ENCODE data around the gene ZSCAN29.

ZSCAN29 gene

DNA sequence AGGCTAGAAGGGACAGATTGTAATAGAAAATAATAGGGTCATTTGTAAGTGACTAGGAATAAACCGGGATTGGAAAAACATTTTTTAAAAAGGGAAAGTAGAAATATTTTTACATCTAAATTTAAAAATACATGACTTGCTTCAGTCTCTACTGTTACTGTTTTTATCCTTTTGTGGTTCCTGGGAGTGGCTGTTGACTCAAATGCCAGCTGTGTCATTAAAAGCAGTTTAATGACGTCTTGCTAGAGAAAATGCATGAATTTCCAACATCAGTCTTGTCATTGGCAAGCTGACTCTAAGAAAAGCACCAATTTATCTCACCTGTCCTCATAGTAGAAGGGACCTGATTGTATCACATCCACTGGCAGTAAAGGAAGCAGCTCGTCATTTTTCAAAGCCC, 23.7 kb downstream of the ZSCAN29 start:
- no peak for DNase-seq (ENCODE audit: low spot score)

DNA sequence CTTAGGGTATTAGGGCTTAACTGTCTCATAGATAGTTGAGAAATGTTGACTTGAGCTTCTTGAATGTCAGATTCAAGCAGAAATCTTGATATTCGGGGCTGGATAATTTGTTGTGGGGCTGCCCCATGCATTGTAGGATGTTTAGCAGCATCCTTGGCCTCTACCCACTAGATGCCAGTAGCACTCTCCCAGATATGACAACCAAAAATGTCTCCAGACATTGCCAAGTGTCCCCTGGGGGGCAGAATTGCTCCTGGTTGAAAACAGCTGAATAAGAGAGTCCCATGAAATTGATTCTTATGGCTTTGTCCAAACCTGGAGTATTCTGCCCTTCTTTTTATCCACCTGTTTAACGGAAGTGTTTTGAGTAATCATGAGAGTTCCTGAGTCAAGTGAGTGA, 24.5 kb downstream of the ZSCAN29 start:
- no peak for DNase-seq (ENCODE audit: low spot score)

GRCh38 chr15:43330780-43331087, 40.1 kb downstream of the ZSCAN29 start:
- no peak for DNase-seq (ENCODE audit: low spot score)

- peak; percentile 94 for DNase-seq (ENCODE audit: low spot score)
Observed at GRCh38 chr15:43329960-43330779, 40.7 kb downstream of the ZSCAN29 start, which contains the start of gene LCMT2. Gene LCMT2 (minus strand): TSS chr15:43330573. CDS start chr15:43330489, 84 bp downstream.

- peak; percentile 48 for DNase-seq (ENCODE audit: low spot score)
Observed at GRCh38 chr15:43329217-43329959, 41.5 kb downstream of the ZSCAN29 start.

DNA sequence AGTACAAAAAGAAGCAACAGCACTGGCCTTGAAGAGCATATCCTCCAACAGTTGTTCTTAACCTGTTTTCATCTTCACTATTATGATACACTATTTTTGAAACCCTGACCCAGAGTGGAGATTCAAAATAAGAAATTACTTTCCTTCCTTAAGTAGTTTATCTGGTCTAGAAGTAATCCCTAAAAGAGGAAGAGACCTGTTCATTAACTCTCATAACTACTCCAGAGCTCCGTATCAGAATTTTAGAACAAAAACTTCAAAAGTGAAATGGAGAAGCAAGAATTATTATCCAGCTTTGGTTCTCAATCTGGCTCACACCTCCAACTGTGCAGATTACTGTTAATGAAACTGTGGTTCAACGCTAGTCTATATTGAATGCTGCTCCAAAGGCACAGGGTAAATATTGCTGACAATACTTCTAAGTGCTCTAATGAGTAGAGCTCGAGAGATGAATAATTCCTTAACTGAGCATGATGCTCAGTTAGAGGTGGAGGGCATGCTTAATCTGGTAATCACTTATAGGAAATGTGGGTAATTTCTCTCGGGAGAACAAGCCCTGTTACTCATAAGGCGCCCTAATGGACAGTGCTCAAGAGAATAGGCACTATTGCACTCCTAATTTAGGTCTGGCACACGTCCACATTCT, 45.7 kb downstream of the ZSCAN29 start:
- no peak for DNase-seq (ENCODE audit: low spot score)

GRCh38 chr15:43318990-43319771, 51.7 kb downstream of the ZSCAN29 start:
- DNase-seq (ENCODE audit: low spot score), result no peak

- no peak for DNase-seq (ENCODE audit: low spot score)
Observed at GRCh38 chr15:43317566-43318184, 53.2 kb downstream of the ZSCAN29 start.

- DNase-seq (ENCODE audit: low spot score), result no peak
Observed at GRCh38 chr15:43316971-43317346, 53.9 kb downstream of the ZSCAN29 start.

DNA sequence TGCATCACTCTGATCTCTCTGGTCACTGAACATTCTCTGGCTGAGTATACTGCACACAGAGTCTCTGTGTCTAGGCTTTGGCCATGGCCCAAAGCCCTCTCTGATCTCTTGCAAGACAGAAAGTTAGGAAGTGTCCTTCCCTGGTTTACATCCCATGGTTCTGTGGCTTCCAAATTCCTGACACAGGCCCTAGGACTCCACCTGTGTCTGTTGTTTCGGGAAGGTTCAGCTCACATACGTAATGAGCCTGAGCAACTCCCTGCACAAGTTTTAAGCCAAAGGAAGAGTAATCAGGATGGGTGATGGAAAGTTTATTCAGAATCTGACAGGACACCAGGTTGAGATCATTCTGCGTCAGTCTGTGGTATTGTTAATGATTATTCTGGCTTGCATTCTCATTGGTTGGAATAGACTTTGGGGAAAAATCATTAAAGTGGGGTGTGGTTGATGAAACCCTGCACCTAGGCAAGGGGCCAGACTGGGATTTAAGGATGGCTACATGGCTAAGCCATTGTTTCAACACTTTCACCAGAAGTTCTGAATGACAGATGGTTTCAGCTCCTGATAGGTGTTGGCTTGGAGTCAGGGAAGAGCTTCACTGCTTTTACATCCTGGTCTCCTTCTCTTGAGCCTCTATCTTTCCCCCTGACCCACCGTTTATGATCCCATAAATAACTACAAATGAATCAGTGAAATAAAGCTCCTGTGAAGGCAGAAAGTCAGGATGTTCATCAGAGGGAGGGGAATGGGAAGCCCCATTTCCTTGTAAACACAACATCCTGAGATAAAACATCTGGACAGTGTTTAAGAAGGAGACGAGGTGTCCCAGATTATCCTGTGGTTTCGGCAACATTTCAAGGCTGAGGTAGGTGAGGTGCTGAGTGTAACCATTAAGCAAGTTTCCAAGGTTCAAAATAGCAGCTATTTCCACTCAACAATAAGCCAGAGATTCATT, 54.5 kb downstream of the ZSCAN29 start:
- no peak for DNase-seq (ENCODE audit: low spot score)

DNA sequence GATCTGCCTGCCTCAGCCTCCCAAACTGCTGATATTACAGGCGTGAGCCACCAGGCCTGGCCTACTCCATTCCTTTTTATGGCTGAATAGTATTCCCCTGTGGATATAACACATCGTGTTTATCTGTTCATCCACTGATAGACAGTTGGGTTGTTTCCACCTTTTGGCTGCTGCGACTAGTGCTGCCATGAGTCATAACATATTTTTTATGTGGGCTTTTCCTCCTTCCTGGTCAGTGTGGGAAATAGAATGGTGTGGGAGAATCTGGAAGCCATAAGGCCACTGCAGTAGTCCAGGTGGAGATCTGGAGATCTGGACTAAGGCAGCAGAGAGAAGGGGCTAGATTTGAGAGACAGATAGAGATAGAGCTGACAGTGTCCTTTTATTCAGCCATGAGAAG, 56.7 kb downstream of the ZSCAN29 start:
- DNase-seq (ENCODE audit: low spot score), result no peak

DNA sequence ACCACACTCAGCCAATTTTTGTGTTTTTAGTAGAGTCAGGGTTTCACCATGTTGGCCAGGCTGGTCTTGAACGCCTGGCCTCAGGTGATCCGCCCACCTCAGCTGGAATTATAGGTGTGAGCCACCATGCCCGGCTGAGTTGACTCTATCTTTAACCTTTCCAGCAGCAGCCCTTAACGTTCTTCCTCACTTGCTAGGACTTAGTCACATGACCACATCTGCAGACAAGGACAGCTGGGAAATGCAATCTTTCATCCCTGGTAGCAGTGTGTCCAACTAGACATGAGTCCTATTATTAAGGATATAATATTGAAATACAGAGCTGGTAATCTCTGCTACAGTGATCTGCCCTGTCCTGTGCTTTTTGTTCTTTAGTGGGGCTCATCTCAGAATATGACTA, 58.5 kb downstream of the ZSCAN29 start:
- no peak for DNase-seq (ENCODE audit: low spot score)
